ENCODE measurements around the gene CHRNB1. TPM values are rescaled to one million over a fixed set of nuclear protein-coding genes. Genes with fewer than 3 reads are reported as not detected.

Gene CHRNB1
- total and polyA plus RNA-seq, 5 donors from 2014 or later = 7.6 to 28.7 (median 26.2) TPM

DNA sequence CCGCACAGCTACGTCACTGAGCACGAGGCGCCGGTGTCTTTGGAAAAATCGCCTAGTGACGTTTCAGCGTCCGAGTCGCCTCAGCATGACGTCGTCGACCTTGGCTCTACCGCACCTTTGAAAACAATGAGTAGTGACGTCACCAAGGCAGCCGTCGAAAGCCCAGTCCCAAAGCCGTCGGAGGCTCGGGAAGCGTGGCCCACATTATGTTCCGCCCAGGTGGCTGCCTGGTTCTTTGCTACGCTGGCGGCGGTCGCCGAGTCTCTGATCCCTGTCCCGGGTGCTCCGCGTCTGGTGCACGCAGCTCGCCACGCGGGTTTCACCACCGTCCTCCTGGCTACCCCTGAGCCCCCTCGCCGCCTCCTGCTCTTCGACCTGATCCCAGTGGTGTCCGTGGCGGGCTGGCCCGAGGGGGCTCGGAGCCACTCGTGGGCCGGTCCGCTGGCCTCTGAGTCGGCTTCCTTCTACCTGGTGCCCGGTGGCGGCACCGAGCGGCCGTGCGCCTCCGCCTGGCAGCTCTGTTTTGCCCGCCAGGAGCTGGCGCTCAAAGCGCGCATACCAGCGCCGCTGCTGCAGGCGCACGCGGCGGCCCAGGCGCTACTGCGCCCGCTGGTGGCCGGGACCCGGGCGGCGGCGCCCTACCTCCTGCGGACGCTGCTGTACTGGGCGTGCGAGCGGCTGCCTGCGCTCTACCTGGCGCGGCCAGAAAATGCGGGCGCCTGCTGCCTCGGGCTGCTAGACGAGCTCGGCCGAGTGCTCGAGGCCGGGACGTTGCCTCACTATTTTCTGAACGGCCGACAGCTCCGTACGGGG, 8.1 kb upstream of the CHRNB1 start:
- Histone ChIP-seq H3K4me1 (ENCODE audit: control insufficient read depth, insufficient read depth, low read length, poor library complexity, severe bottlenecking) (peaks cover 56% of the 10 kb centered on the region), H3K27ac (ENCODE audit: insufficient read depth, low read length, poor library complexity, severe bottlenecking) (peak overlapping the region; percentile 93), H3K27me3 (ENCODE audit: control insufficient read depth, insufficient read depth, low read length) (peaks cover 16% of the 10 kb centered on the region), H3K9me3 (ENCODE audit: control insufficient read depth in 2 of 2, low read length in 2 of 2) (no peaks in the 10 kb centered on the region), H3K4me3 (ENCODE audit: low read depth, low read length) (peak overlapping the region; percentile 70), H3K36me3 (ENCODE audit: control insufficient read depth, insufficient read depth, low read length) (no peaks in the 10 kb centered on the region)
- DNase-seq = peak; percentile 65 to 88 (median 85)
- Mint-ChIP-seq H3K27me3 (peaks cover 43% of the 10 kb centered on the region), H3K4me3 (peak overlapping the region; percentile 93 to 96 (median 95)), H3K36me3 (peaks cover 12% of the 10 kb centered on the region), H3K27ac (peak overlapping the region; percentile 82 to 98 (median 97)), H3K9me3 (no peaks in the 10 kb centered on the region), H3K4me1 (peaks cover 5 to 55% (median 31%) of the 10 kb centered on the region in 4 donors)
- ATAC-seq (ENCODE audit: low read depth in 2 of 2) = peak; percentile 68 to 72

DNA sequence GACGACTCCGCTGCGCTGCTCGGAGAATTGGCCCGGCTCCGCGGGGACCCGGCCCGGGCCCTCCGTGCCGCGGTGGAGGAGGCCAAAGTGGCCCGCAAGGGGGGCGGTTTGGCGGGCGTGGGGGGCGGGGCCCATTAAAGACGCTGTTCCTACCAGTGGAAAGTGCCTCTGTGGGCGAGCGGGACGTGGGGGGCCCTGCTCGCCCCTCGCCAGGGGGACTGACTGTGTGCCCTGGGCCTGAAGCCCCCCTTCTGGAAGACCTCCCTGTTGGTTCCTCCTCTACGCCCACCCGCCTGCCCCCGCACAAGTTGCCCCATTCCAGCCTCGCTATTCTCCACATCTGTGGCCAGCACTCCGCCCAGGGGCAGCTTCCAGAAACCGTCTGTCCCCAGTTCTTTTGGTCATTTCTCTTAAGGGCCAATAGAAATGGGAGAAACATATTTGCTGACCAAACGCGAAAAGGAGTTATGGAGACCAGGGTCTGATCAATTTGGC, 7.4 kb upstream of the CHRNB1 start:
- Mint-ChIP-seq H3K27ac (peak overlapping the region in 2 of 3 donors; percentile 65 to 90), H3K27me3 (peaks cover 49% of the 10 kb centered on the region), H3K9me3 (peaks cover 0 to 1% (median 0%) of the 10 kb centered on the region in 7 donors), H3K36me3 (peaks cover 14% of the 10 kb centered on the region), H3K4me3 (peak overlapping the region in 3 of 4 donors; percentile 40 to 96 (median 72)), H3K4me1 (peaks cover 5 to 56% (median 31%) of the 10 kb centered on the region in 4 donors)
- DNase-seq = no peak
- H3K4me1 ChIP-seq (ENCODE audit: control insufficient read depth, insufficient read depth, low read length, poor library complexity, severe bottlenecking) = peaks cover 56% of the 10 kb centered on the region
- H3K27me3 ChIP-seq (ENCODE audit: control insufficient read depth, insufficient read depth, low read length) = peaks cover 20% of the 10 kb centered on the region
- no peaks in the 10 kb centered on the region for H3K36me3 ChIP-seq (ENCODE audit: control insufficient read depth, insufficient read depth, low read length)
- H3K27ac ChIP-seq (ENCODE audit: insufficient read depth, low read length, poor library complexity, severe bottlenecking) = peak overlapping the region; percentile 93
- no peak for ATAC-seq (ENCODE audit: low read depth in 2 of 2)
- no peaks in the 10 kb centered on the region for H3K9me3 ChIP-seq (ENCODE audit: control insufficient read depth in 2 of 2, low read length in 2 of 2)
- H3K4me3 ChIP-seq (ENCODE audit: low read depth, low read length) = no peak overlapping the region

- H3K4me1 Mint-ChIP-seq = peaks cover 5 to 56% (median 31%) of the 10 kb centered on the region in 4 donors
- H3K9me3 Mint-ChIP-seq = peaks cover 0 to 2% (median 0%) of the 10 kb centered on the region in 7 donors
- H3K27me3 ChIP-seq (ENCODE audit: control insufficient read depth, insufficient read depth, low read length) = peaks cover 23% of the 10 kb centered on the region
- ATAC-seq (ENCODE audit: low read depth in 2 of 2) (no peak), DNase-seq (peak in 2 of 3 donors; percentile 31 to 39)
- peak overlapping the region; percentile 62 to 89 (median 78) for H3K4me3 Mint-ChIP-seq
- H3K9me3 ChIP-seq (ENCODE audit: control insufficient read depth in 2 of 2, low read length in 2 of 2) = no peaks in the 10 kb centered on the region
- no peak overlapping the region for H3K4me3 ChIP-seq (ENCODE audit: low read depth, low read length)
- no peak overlapping the region for H3K27ac ChIP-seq (ENCODE audit: insufficient read depth, low read length, poor library complexity, severe bottlenecking)
- peaks cover 56% of the 10 kb centered on the region for H3K27me3 Mint-ChIP-seq
- H3K4me1 ChIP-seq (ENCODE audit: control insufficient read depth, insufficient read depth, low read length, poor library complexity, severe bottlenecking) = peaks cover 56% of the 10 kb centered on the region
- peaks cover 14% of the 10 kb centered on the region for H3K36me3 Mint-ChIP-seq
- peak overlapping the region in 2 of 3 donors; percentile 62 to 90 for H3K27ac Mint-ChIP-seq
- no peaks in the 10 kb centered on the region for H3K36me3 ChIP-seq (ENCODE audit: control insufficient read depth, insufficient read depth, low read length)
Measured at GRCh38 chr17:7437950-7438614, 6.8 kb upstream of the CHRNB1 start.

- Histone ChIP-seq H3K4me1 (ENCODE audit: control insufficient read depth, insufficient read depth, low read length, poor library complexity, severe bottlenecking) (peaks cover 56% of the 10 kb centered on the region), H3K36me3 (ENCODE audit: control insufficient read depth, insufficient read depth, low read length) (no peaks in the 10 kb centered on the region), H3K27ac (ENCODE audit: insufficient read depth, low read length, poor library complexity, severe bottlenecking) (no peak overlapping the region), H3K27me3 (ENCODE audit: control insufficient read depth, insufficient read depth, low read length) (peaks cover 23% of the 10 kb centered on the region), H3K9me3 (ENCODE audit: control insufficient read depth in 2 of 2, low read length in 2 of 2) (no peaks in the 10 kb centered on the region), H3K4me3 (ENCODE audit: low read depth, low read length) (no peak overlapping the region)
- DNase-seq (no peak), ATAC-seq (ENCODE audit: low read depth in 2 of 2) (no peak)
- Mint-ChIP-seq H3K27ac (peak overlapping the region in 2 of 3 donors; percentile 40 to 62), H3K4me1 (peaks cover 5 to 56% (median 31%) of the 10 kb centered on the region in 4 donors), H3K4me3 (peak overlapping the region; percentile 62 to 87 (median 78)), H3K27me3 (peaks cover 64% of the 10 kb centered on the region), H3K36me3 (peaks cover 14% of the 10 kb centered on the region), H3K9me3 (peaks cover 0 to 2% (median 0%) of the 10 kb centered on the region in 7 donors)
Measured at GRCh38 chr17:7438656-7439460, 6.0 kb upstream of the CHRNB1 start.

DNA sequence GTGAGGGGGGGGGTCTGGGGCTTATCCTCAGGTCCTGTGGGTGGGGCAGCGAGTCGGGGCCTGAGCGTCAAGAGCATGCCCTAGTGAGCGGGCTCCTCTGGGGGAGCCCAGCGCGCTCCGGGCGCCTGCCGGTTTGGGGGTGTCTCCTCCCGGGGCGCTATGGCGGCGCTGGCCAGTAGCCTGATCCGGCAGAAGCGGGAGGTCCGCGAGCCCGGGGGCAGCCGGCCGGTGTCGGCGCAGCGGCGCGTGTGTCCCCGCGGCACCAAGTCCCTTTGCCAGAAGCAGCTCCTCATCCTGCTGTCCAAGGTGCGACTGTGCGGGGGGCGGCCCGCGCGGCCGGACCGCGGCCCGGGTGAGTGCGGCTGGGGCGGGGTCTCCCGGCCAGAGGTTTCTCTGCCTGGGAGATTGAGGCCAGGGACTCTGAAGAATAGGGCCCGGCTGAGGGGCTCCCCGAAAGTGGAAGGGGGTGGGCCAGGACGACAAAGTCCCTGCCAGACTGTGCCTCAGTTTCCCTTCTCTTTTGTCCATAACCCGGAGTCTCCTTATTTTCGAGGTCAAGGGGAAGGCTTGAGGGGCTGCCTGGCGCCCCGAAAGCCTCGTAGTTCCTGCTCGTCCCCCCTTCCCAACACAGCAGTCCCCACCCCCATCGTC, 5.3 kb upstream of the CHRNB1 start, which contains the start of gene FGF11:
Gene FGF11, plus strand, starts transcription at position 51 of the 651 bp plus-strand sequence. Its CDS starts 109 bp downstream, at position 160.
- Histone ChIP-seq H3K36me3 (ENCODE audit: control insufficient read depth, insufficient read depth, low read length) (no peaks in the 10 kb centered on the region), H3K4me3 (ENCODE audit: low read depth, low read length) (no peak within 1 kb of the TSS), H3K9me3 (ENCODE audit: control insufficient read depth in 2 of 2, low read length in 2 of 2) (no peaks in the 10 kb centered on the region), H3K27ac (ENCODE audit: insufficient read depth, low read length, poor library complexity, severe bottlenecking) (no peak within 1 kb of the TSS), H3K27me3 (ENCODE audit: control insufficient read depth, insufficient read depth, low read length) (peaks cover 28% of the 10 kb centered on the region), H3K4me1 (ENCODE audit: control insufficient read depth, insufficient read depth, low read length, poor library complexity, severe bottlenecking) (peaks cover 56% of the 10 kb centered on the region)
- peaks cover 14% of the 10 kb centered on the region for H3K36me3 Mint-ChIP-seq
- H3K27me3 Mint-ChIP-seq = peaks cover 71% of the 10 kb centered on the region
- H3K27ac Mint-ChIP-seq = peak within 1 kb of the TSS in 2 of 3 donors; percentile 40 to 62
- H3K4me1 Mint-ChIP-seq = peaks cover 5 to 60% (median 31%) of the 10 kb centered on the region in 4 donors
- DNase-seq (no peak), ATAC-seq (ENCODE audit: low read depth in 2 of 2) (no peak)
- peaks cover 0 to 2% (median 0%) of the 10 kb centered on the region in 7 donors for H3K9me3 Mint-ChIP-seq
- H3K4me3 Mint-ChIP-seq = peak within 1 kb of the TSS; percentile 74 to 95 (median 83)

- H3K27ac ChIP-seq (ENCODE audit: insufficient read depth, low read length, poor library complexity, severe bottlenecking) = no peak overlapping the region
- H3K9me3 ChIP-seq (ENCODE audit: control insufficient read depth in 2 of 2, low read length in 2 of 2) = no peaks in the 10 kb centered on the region
- no peak for ATAC-seq (ENCODE audit: low read depth in 2 of 2)
- Mint-ChIP-seq H3K27me3 (peaks cover 70% of the 10 kb centered on the region), H3K36me3 (peaks cover 14% of the 10 kb centered on the region), H3K4me1 (peaks cover under 1 to 60% (median 27%) of the 10 kb centered on the region in 4 donors), H3K9me3 (peaks cover 0 to 2% (median 0%) of the 10 kb centered on the region in 7 donors), H3K27ac (peak overlapping the region in 2 of 3 donors; percentile 38 to 59), H3K4me3 (peak overlapping the region; percentile 74 to 95 (median 83))
- H3K36me3 ChIP-seq (ENCODE audit: control insufficient read depth, insufficient read depth, low read length) = no peaks in the 10 kb centered on the region
- peak in 1 of 3 donors; percentile 33 for DNase-seq
- H3K4me3 ChIP-seq (ENCODE audit: low read depth, low read length) = no peak overlapping the region
- peaks cover 60% of the 10 kb centered on the region for H3K4me1 ChIP-seq (ENCODE audit: control insufficient read depth, insufficient read depth, low read length, poor library complexity, severe bottlenecking)
- peaks cover 28% of the 10 kb centered on the region for H3K27me3 ChIP-seq (ENCODE audit: control insufficient read depth, insufficient read depth, low read length)
Measured at GRCh38 chr17:7440113-7440833, 4.6 kb upstream of the CHRNB1 start.

Measured in CD4-positive, CD25-positive, alpha-beta regulatory T cell (primary cell).